Mesendoderm (in vitro differentiated cells): ENCODE measurements around the gene FOXD4L6.
"Not testable (repeated sequence)": the region's sequence is repeated elsewhere in the genome, so short reads cannot be mapped to it uniquely, and the experiment has no call there.

ENCODE experiments used
- DNase-seq: peaks from one replicate; pipeline ENCODE4 v3.0.0; 2013
- H2AK5ac ChIP-seq: 2 replicates; pipeline ENCODE4 v1.6.1; 2013; ENCODE audit warnings: low read length, inconsistent platforms
- H2BK120ac ChIP-seq: 2 replicates; pipeline ENCODE4 v1.6.1; 2013; ENCODE audit warnings: low read depth, mild to moderate bottlenecking, low read length, moderate library complexity, mixed read lengths
- H2BK15ac ChIP-seq: replicated peaks from 2 replicates; pipeline ENCODE4 v1.6.1; 2013; ENCODE audit warnings: low read depth, mild to moderate bottlenecking, moderate library complexity
- H2BK5ac ChIP-seq: 2 replicates; pipeline ENCODE4 v1.6.1; 2013; ENCODE audit warnings: low read length, inconsistent platforms
- H3K18ac ChIP-seq: 2 replicates; pipeline ENCODE4 v1.6.1; 2013; ENCODE audit warnings: mild to moderate bottlenecking, low read length, mixed read lengths
- H3K23ac ChIP-seq: one replicate; pipeline ENCODE4 v1.6.1; 2013; ENCODE audit warnings: low read length
- H3K27ac ChIP-seq: 2 replicates; pipeline ENCODE4 v1.5.1; 2013; ENCODE audit warnings: low read depth, mild to moderate bottlenecking, inconsistent platforms, low read length, moderate library complexity
- H3K27me3 ChIP-seq: 2 replicates; pipeline ENCODE4 v1.6.1; 2013; ENCODE audit warnings: low read length, control low read depth, mild to moderate bottlenecking, inconsistent platforms; ENCODE audit not compliant: insufficient read depth, poor library complexity
- H3K36me3 ChIP-seq: 2 replicates; pipeline ENCODE4 v1.6.1; 2013; ENCODE audit warnings: low read length, inconsistent platforms; ENCODE audit not compliant: control insufficient read depth, insufficient read depth
- H3K4ac ChIP-seq: one replicate; pipeline ENCODE4 v1.6.1; 2013; ENCODE audit warnings: low read depth, mild to moderate bottlenecking, low read length, moderate library complexity
- H3K4me1 ChIP-seq: 2 replicates; pipeline ENCODE4 v1.6.1; 2013; ENCODE audit warnings: low read depth, low read length, inconsistent platforms; ENCODE audit not compliant: control insufficient read depth
- H3K4me2 ChIP-seq: 2 replicates; pipeline ENCODE4 v1.6.1; 2013; ENCODE audit warnings: low read length
- H3K4me3 ChIP-seq: 2 replicates; pipeline ENCODE4 v1.5.1; 2013; ENCODE audit warnings: mild to moderate bottlenecking, low read length
- H3K56ac ChIP-seq: one replicate; pipeline ENCODE4 v1.6.1; 2013; ENCODE audit warnings: low read length
- H3K79me1 ChIP-seq: 2 replicates; pipeline ENCODE4 v1.6.1; 2013; ENCODE audit warnings: low read length, inconsistent platforms
- H3K79me2 ChIP-seq: 2 replicates; pipeline ENCODE4 v1.6.1; 2013; ENCODE audit warnings: mild to moderate bottlenecking, low read length; ENCODE audit not compliant: control insufficient read depth, insufficient read depth
- H3K9ac ChIP-seq: 2 replicates; pipeline ENCODE4 v1.6.1; 2013; ENCODE audit warnings: low read length, inconsistent platforms
- H4K5ac ChIP-seq: one replicate; pipeline ENCODE4 v1.6.1; 2013; ENCODE audit warnings: low read length
- H4K8ac ChIP-seq: one replicate; pipeline ENCODE4 v1.6.1; 2013; ENCODE audit warnings: low read depth, mild to moderate bottlenecking, control low read depth, low read length, moderate library complexity
- WGBS: extraction: QIAGEN DNeasy Blood & Tissue Kit; methylation state at CpG from one replicate; pipeline ENCODE4 v1.1.7; 2013; ENCODE audit warnings: low lambda C conversion rate, missing lambda C conversion rate; ENCODE audit not compliant: insufficient coverage; ENCODE audit errors: extremely low coverage; 5-methylcytosine and 5-hydroxymethylcytosine counted together

The FOXD4L6 gene

DNA sequence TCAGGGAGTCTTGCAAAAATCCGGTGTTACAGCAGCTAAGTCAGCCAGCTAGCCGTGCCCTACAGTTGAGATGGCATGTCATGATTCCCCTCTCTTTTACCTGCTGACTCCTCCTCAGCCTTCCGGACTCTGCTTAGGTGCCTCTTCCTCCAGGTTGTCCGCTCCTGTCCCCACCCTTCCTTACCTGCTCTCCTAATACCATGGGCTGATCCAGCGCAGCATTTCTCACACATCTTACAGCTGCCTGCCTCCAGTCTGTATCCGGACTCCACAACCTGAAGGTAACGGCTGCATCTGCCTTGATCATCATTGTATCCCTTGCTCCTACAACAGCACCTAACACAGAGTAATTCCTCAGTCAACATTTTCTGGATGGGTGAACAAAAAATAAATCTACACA lies 9.2 kb downstream of the FOXD4L6 start:
- not testable (repeated sequence) for DNase-seq, H3K79me1 ChIP-seq, H3K18ac ChIP-seq

GRCh38 chr9:41113348-41113747 lies 15.1 kb downstream of the FOXD4L6 start:
- not testable (repeated sequence) for H3K27me3 ChIP-seq, H3K79me2 ChIP-seq, H3K56ac ChIP-seq, DNase-seq, H3K4ac ChIP-seq, H2BK15ac ChIP-seq, H3K23ac ChIP-seq, H3K36me3 ChIP-seq, H2BK5ac ChIP-seq, H3K18ac ChIP-seq, H3K27ac ChIP-seq, H4K5ac ChIP-seq, H3K4me1 ChIP-seq, H3K79me1 ChIP-seq, H3K4me3 ChIP-seq, H3K4me2 ChIP-seq, H3K9ac ChIP-seq, H2AK5ac ChIP-seq, H2BK120ac ChIP-seq, H4K8ac ChIP-seq
- no CpG with 5 or more reads among the region's 14 CpGs for WGBS

More for the DNA sequence above, 9.2 kb downstream of the FOXD4L6 start:
- not testable (repeated sequence) for H3K9ac ChIP-seq, H3K27me3 ChIP-seq, H3K4ac ChIP-seq, H3K27ac ChIP-seq, H4K5ac ChIP-seq, H2AK5ac ChIP-seq, H2BK5ac ChIP-seq, H2BK120ac ChIP-seq, H3K4me3 ChIP-seq, H3K56ac ChIP-seq, H3K36me3 ChIP-seq, H2BK15ac ChIP-seq, H3K23ac ChIP-seq, H3K4me2 ChIP-seq, H3K79me2 ChIP-seq, H4K8ac ChIP-seq, H3K4me1 ChIP-seq
- no CpG with 5 or more reads among the region's 7 CpGs for WGBS

DNA sequence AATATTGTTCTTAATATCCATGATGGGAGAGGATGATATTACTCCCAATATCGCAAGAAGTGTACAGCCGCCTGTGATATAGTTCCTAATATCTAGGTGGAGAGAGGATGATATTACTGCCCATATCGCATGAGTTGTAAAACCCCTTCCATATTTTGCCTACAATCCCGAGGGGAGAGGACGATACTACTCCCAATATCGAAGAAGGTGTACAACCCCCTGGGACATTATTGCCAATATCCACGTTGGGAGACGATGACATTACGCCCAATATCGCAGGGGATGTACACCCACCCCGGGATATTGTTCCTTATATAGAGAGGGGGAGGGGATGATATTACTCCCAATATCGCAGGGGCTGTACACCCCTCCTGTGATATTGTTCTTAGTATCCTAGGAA lies 17.1 kb downstream of the FOXD4L6 start:
- not testable (repeated sequence) for H3K4me2 ChIP-seq, H4K5ac ChIP-seq, H2BK120ac ChIP-seq, H3K36me3 ChIP-seq, DNase-seq, H4K8ac ChIP-seq, H2AK5ac ChIP-seq, H2BK15ac ChIP-seq, H3K9ac ChIP-seq, H2BK5ac ChIP-seq, H3K56ac ChIP-seq, H3K23ac ChIP-seq, H3K4ac ChIP-seq, H3K27me3 ChIP-seq, H3K4me1 ChIP-seq, H3K18ac ChIP-seq, H3K79me1 ChIP-seq, H3K27ac ChIP-seq, H3K79me2 ChIP-seq, H3K4me3 ChIP-seq
- no CpG with 5 or more reads among the region's 12 CpGs for WGBS

- not testable (repeated sequence) for H3K9ac ChIP-seq, H2BK5ac ChIP-seq, H3K23ac ChIP-seq, H4K8ac ChIP-seq, DNase-seq, H4K5ac ChIP-seq, H3K36me3 ChIP-seq, H3K4me2 ChIP-seq, H3K18ac ChIP-seq, H3K4ac ChIP-seq, H2BK15ac ChIP-seq, H3K27me3 ChIP-seq, H3K4me3 ChIP-seq, H3K56ac ChIP-seq, H3K79me1 ChIP-seq, H2AK5ac ChIP-seq, H3K27ac ChIP-seq, H3K79me2 ChIP-seq, H2BK120ac ChIP-seq, H3K4me1 ChIP-seq
- WGBS, result no CpG with 5 or more reads among the region's 10 CpGs
Measured at GRCh38 chr9:41110913-41111312, 17.6 kb downstream of the FOXD4L6 start.

DNA sequence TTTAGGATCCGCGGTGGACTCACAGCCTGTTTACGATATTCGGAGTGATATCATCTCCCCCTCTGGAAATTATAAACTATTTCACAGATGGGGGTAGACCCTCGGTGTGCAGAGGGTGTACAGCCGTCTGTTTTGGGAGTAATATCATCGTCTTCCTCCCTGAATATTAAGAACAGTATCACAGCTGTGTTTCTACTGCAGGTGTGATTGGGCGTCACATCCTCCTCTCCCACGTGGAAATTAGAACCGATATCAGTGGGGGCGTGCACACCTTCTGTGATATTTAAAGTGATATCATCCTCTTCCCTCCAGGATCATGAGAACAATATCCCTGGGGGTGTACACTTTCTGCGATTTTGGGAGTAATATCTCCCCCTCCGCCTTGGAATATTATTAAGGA lies 19.2 kb downstream of the FOXD4L6 start:
- not testable (repeated sequence) for H3K9ac ChIP-seq, H4K8ac ChIP-seq, H2BK120ac ChIP-seq, H3K4me2 ChIP-seq, H3K36me3 ChIP-seq, H3K27ac ChIP-seq, H3K27me3 ChIP-seq, H2BK15ac ChIP-seq, H2BK5ac ChIP-seq, H2AK5ac ChIP-seq, H3K56ac ChIP-seq, H3K79me2 ChIP-seq, H3K79me1 ChIP-seq, H4K5ac ChIP-seq, H3K4ac ChIP-seq, H3K18ac ChIP-seq, DNase-seq, H3K23ac ChIP-seq, H3K4me1 ChIP-seq, H3K4me3 ChIP-seq
- no CpG with 5 or more reads among the region's 13 CpGs for WGBS

GRCh38 chr9:41108816-41109215 lies 19.7 kb downstream of the FOXD4L6 start:
- H3K27me3 ChIP-seq, H3K4me2 ChIP-seq, H2BK120ac ChIP-seq, DNase-seq, H4K8ac ChIP-seq, H2AK5ac ChIP-seq, H3K27ac ChIP-seq, H2BK5ac ChIP-seq, H3K79me2 ChIP-seq, H4K5ac ChIP-seq, H3K18ac ChIP-seq, H3K36me3 ChIP-seq, H3K9ac ChIP-seq, H3K4ac ChIP-seq, H3K23ac ChIP-seq, H3K4me1 ChIP-seq, H3K4me3 ChIP-seq, H2BK15ac ChIP-seq, H3K56ac ChIP-seq, H3K79me1 ChIP-seq: not testable (repeated sequence)
- WGBS, result no CpG with 5 or more reads among the region's 22 CpGs
